Ovary (tissue), 9 donors: ENCODE measurements around the gene LYST. TPM values are rescaled to one million over a fixed set of nuclear protein-coding genes. Genes with fewer than 3 reads are reported as not detected.
A peak's percentile ranks its signal among the peaks of the same experiment; 100 is the strongest.

Experiments used
- DNase-seq, 5 donors: peaks; one replicate each; pipeline ENCODE4 v3.0.0-alpha.2; 2019 to 2020
- H3K27ac ChIP-seq, 2 donors: fragments of 200-600 bp; one replicate each; pipeline versions ENCODE4 v1.5.1 to v1.8.0; 2019 to 2022
- H3K27me3 ChIP-seq: fragments of 200-600 bp; one replicate; pipeline ENCODE4 v1.8.0; 2022
- H3K36me3 ChIP-seq: fragments of 200-600 bp; sonication (generic); one replicate; pipeline ENCODE4 v1.5.1; 2019
- H3K4me1 ChIP-seq: one replicate; pipeline ENCODE4 v1.8.1; 2013; ENCODE audit warnings: mild to moderate bottlenecking, moderate library complexity; ENCODE audit not compliant: insufficient read depth
- H3K4me3 ChIP-seq: fragments of 200-600 bp; sonication (generic); one replicate; pipeline ENCODE4 v1.5.1; 2017
- H3K9me3 ChIP-seq, 2 donors: fragments of 200-600 bp in 1 of 2; sonication (generic) in 1 of 2; one replicate each; pipeline versions ENCODE4 v1.5.1 to v1.8.1; 2013 to 2019; ENCODE audit warnings: mild to moderate bottlenecking in 1 of 2, moderate library complexity in 1 of 2
- EP300 ChIP-seq: sonication (generic); formaldehyde crosslinking; IDR thresholded peaks from one replicate; pipeline ENCODE4 v1.6.1; 2017; ENCODE audit warnings: antibody characterized with exemption
- POLR2A ChIP-seq: fragments of 450-650 bp; IDR thresholded peaks from one replicate; pipeline ENCODE4 v1.6.1; 2017; ENCODE audit warnings: antibody characterized with exemption, mild to moderate bottlenecking, moderate library complexity
- WGBS, 3 donors: extraction: QIAGEN DNeasy Blood & Tissue Kit in 1 of 3; methylation state at CpG; one replicate each; pipeline versions ENCODE4 v1.1.5 to v1.1.7; 2013 to 2017; 5-methylcytosine and 5-hydroxymethylcytosine counted together
- intact Hi-C, 4 donors: fragments of 100-400 bp; cut with DNase I; formaldehyde crosslinking; loops; one replicate each; pipeline versions ENCODE4 v1.11.0 to v1.15.1; 2022 to 2023
- microRNA counts: library from miRNA; unstranded; fragments of <30 nt; microRNA quantifications from one replicate; lab custom pipeline; 2016
- microRNA-seq, 3 donors: library from miRNA; unstranded; fragments of <30 nt; microRNA quantifications; one replicate each; pipeline versions ENCODE4 to v1.2.0, GENCODE V29; 2019 to 2020
- polyA plus RNA-seq, 2 donors: library from polyadenylated mRNA; stranded (reverse); fragments of 200-250 nt in 1 of 2; fragments of 350-450 nt in 1 of 2; fragmentation: Illumina TruSeq in 1 of 2; extraction: RNeasy Lipid Tissue Mini Kit (QIAGEN cat#74804) in 1 of 2; gene quantifications; one replicate each; pipeline ENCODE4 v1.2.3, GENCODE V29; 2013 to 2014
- small RNA-seq: library from RNA; depleted of rRNA; stranded (forward); fragments of <200 nt; gene quantifications from one replicate; pipeline ENCODE3, GENCODE V24; 2016
- total RNA-seq, 7 donors: library from RNA; depleted of rRNA in 2 of 7; stranded (reverse); fragments of >200 nt in 2 of 7; fragmentation: NEBNext Ultra II Directional in 3 of 7; extraction: Animal tissue kit (Norgen Biotek cat#: 25700) in 3 of 7; gene quantifications; one replicate each; pipeline versions ENCODE4 v1.1.0 to v1.2.4, GENCODE V29; 2016 to 2023
- TF ChIP-seq, protein P1 (sequence below), 3 donors: fragments of 450-650 bp in 2 of 3; fragments of 200-600 bp in 1 of 3; IDR thresholded peaks; one replicate each; pipeline versions ENCODE4 v1.5.1 to v1.8.0; 2016 to 2022; ENCODE audit warnings: antibody characterized with exemption in 3 of 3, mild to moderate bottlenecking in 1 of 3
- donor health status: DM: no; HTN: no; CAD: no; lungs with moderate emphysema.
- donor health status: DM: no; HTN: no; CAD: no.
- donor health status: Bipolar disorder and iron deficiency.
- donor health status: DM: yes; HTN: yes; CAD: no.
- donor health status: DM: no; HTN: no; CAD: no.
- donor health status: DM: yes; HTN: yes; CAD: no.

The LYST gene
- total and polyA plus RNA-seq, 9 donors, result 6.8 to 29.2 (median 21.7) TPM

DNA sequence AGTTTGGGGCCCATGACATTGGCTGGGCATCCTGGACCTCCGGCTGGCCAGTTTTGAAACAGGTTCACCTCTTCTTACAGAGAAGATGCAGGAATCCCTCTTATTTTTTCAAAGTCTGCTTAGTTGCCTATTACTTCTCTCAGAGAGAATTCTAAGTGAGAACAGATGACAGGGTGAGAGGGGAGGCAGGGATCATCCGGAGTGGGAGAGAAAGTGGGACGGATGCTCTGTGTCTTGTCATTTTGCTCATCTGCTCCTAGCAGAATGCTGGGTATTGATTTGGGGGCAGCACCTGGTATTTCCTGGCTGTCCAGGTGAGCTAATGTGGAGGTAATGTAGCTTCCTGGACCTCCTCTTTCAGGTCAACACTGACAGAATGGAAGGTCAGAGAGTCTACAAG lies 249.6 kb downstream of the LYST start:
- no peaks in the 10 kb centered on the region for H3K4me1 ChIP-seq
- no peaks in the 10 kb centered on the region for H3K9me3 ChIP-seq
- WGBS, 3 donors, result 82 to 86% (median 84%) methylated on average over 3 of the region's 3 CpGs
- intact Hi-C loops, result no loop called here
- H3K36me3 ChIP-seq, result no peaks in the 10 kb centered on the region
- TF ChIP-seq POLR2A (no peak), EP300 (no peak)
- TF ChIP-seq, protein P1, sequence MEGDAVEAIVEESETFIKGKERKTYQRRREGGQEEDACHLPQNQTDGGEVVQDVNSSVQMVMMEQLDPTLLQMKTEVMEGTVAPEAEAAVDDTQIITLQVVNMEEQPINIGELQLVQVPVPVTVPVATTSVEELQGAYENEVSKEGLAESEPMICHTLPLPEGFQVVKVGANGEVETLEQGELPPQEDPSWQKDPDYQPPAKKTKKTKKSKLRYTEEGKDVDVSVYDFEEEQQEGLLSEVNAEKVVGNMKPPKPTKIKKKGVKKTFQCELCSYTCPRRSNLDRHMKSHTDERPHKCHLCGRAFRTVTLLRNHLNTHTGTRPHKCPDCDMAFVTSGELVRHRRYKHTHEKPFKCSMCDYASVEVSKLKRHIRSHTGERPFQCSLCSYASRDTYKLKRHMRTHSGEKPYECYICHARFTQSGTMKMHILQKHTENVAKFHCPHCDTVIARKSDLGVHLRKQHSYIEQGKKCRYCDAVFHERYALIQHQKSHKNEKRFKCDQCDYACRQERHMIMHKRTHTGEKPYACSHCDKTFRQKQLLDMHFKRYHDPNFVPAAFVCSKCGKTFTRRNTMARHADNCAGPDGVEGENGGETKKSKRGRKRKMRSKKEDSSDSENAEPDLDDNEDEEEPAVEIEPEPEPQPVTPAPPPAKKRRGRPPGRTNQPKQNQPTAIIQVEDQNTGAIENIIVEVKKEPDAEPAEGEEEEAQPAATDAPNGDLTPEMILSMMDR (IDR thresholded peaks at IDR 0.05), result no peak
- DNase-seq, result no peak
- no peak overlapping the region for H3K4me3 ChIP-seq
- H3K27me3 ChIP-seq, result no peaks in the 10 kb centered on the region
- no peak overlapping the region for H3K27ac ChIP-seq

DNA sequence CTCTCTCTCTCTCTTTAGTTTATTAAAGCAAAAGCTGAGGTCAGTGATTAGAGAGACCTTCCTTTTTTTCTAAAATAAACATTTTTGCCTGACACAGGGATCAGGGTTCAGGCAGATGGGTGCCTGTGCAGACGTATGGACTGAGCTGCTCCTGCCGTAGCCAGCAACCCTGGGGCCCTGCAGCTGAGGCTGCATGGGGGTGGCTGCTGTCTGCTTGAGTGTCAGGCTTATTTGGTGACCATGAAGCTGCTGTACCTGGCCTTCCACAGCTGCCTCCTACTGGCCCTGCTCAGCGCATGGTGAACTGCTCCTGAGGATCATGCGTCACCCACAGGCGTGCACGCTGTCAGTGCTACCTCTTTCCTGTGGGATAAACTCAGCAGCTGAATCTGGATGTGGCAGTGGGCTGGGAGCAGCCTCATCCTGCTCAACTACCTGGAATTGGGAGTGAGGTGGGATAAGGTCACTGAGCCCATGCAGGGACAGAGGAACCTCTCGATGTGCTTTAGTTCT lies 252.2 kb downstream of the LYST start:
- Histone ChIP-seq H3K27ac (no peak overlapping the region), H3K4me3 (no peak overlapping the region), H3K36me3 (no peaks in the 10 kb centered on the region), H3K4me1 (no peaks in the 10 kb centered on the region), H3K9me3 (no peaks in the 10 kb centered on the region), H3K27me3 (no peaks in the 10 kb centered on the region)
- intact Hi-C loops, result no loop called here
- 91 to 92% (median 91%) methylated on average over 7 of the region's 7 CpGs for WGBS, 3 donors
- TF ChIP-seq POLR2A (no peak), EP300 (no peak)
- TF ChIP-seq, protein P1 (IDR thresholded peaks at IDR 0.05), result no peak
- DNase-seq, result no peak

DNA sequence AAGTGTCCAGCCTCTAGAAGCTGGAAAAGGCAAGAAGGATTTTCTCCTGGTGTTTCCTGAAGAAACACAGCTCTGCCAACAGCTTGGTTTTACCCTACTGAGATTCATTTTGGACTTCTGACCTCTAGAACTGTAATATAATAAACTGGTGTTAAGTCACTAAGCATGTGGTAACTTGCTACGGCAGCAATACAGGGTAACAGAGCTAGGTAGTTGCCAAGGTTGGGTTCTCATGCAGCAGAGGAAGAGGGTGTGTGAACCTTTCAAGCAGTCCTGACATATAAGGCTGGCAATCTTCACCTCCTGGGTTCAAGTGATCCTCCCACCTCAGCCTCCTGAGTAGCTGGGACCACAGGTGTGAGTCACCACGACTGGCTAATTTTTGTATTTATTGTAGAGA lies 253.1 kb downstream of the LYST start:
- WGBS, 3 donors, result 85 to 89% (median 87%) methylated on average over 2 of the region's 2 CpGs
- TF ChIP-seq POLR2A, result no peak
- no peak for TF ChIP-seq EP300
- TF ChIP-seq, protein P1 (IDR thresholded peaks at IDR 0.05), result no peak
- H3K27ac ChIP-seq, result no peak overlapping the region
- H3K4me1 ChIP-seq, result no peaks in the 10 kb centered on the region
- DNase-seq, result no peak
- no peaks in the 10 kb centered on the region for H3K27me3 ChIP-seq
- H3K36me3 ChIP-seq, result no peaks in the 10 kb centered on the region
- no peak overlapping the region for H3K4me3 ChIP-seq
- H3K9me3 ChIP-seq, result no peaks in the 10 kb centered on the region
- intact Hi-C loops, result no loop called here

DNA sequence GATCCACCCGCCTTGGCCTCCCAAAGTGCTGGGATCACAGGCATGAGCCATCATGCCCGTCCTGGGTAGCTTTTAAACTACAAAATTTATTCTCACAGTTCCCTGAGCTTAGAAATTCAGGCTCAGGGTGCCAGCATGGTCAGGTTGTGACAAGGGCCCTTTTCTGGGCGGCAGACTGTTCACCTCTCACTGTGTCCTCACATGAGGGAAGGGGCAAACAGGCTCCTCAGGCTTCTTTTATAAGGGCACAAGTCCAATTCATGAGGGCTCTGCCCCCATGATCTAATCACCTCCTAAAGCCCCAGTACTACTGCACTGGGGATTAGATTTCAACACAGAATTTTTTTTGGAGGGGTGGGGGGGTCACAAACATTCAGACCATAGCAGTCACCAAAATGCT lies 253.9 kb downstream of the LYST start:
- no peak for DNase-seq
- Histone ChIP-seq H3K4me3 (no peak overlapping the region), H3K4me1 (no peaks in the 10 kb centered on the region), H3K9me3 (no peaks in the 10 kb centered on the region), H3K27me3 (no peaks in the 10 kb centered on the region), H3K27ac (no peak overlapping the region), H3K36me3 (no peaks in the 10 kb centered on the region)
- TF ChIP-seq POLR2A (no peak), EP300 (no peak)
- TF ChIP-seq, protein P1 (IDR thresholded peaks at IDR 0.05), result no peak
- intact Hi-C loops, result no loop called here
- 92 to 97% (median 95%) methylated on average over 3 of the region's 3 CpGs for WGBS, 3 donors

MicroRNAs within 50 kb of the gene (microRNA counts, 767-probe panel; counts per million panel counts)
- 530 counts per million, percentile 78 among the panel's probes with 10 or more counts for microRNA hsa-miR-1537 (lab: Ali Mortazavi, UCI)

Small RNAs within 50 kb of the gene (microRNA-seq; reads per million reads assigned to microRNA genes)
- 0.47 to 1.1 (median 0.54) reads per million in 3 donors for gene MIR1537

Small RNAs within 50 kb of the gene (small RNA-seq; reads per million reads assigned to genes)
- gene MIR1537 (not detected), gene RNU6-968P (not detected)

Other genes starting within 250 kb of the LYST start
- 10 to 100 TPM; 14.2 to 43.9 (median 32.1) TPM for gene GNG4, start 217.1 kb downstream of the LYST start, total RNA-seq
- 10 to 100 TPM; 19.4 to 62.4 TPM for gene GNG4, start 217.1 kb downstream of the LYST start, polyA plus RNA-seq
- 100 to 1,000 TPM in 3 of 7 donors, 10 to 100 TPM in 4; 59.2 to 141 (median 72.0) TPM for gene NID1, start 198.2 kb upstream of the LYST start, total RNA-seq
- gene NID1, start 198.2 kb upstream of the LYST start, polyA plus RNA-seq, result 100 to 1,000 TPM in 1 of 2 donors, 10 to 100 TPM in 1; 76.4 to 147 TPM